GM19193 (cell line): ENCODE measurements around the gene RPTN.

Source experiments
- POLR2A ChIP-seq: IDR thresholded peaks from 4 replicates; pipeline ENCODE4 v1.6.1; 2011; ENCODE audit not compliant: insufficient read depth, insufficient read length; ENCODE audit errors: extremely low read depth

Gene RPTN

GRCh38 chr1:152179566-152179965 lies 20.5 kb upstream of the RPTN start:
- no peak for TF ChIP-seq POLR2A

- TF ChIP-seq POLR2A = no peak
These were observed 11.4 kb upstream of the RPTN start for GRCh38 chr1:152170287-152170905.

- no peak for TF ChIP-seq POLR2A
These were observed 10.5 kb upstream of the RPTN start for GRCh38 chr1:152169366-152170025.

GRCh38 chr1:152168535-152168868 lies 9.5 kb upstream of the RPTN start:
- no peak for TF ChIP-seq POLR2A

GRCh38 chr1:152167835-152168534 lies 9.0 kb upstream of the RPTN start:
- no peak for TF ChIP-seq POLR2A

GRCh38 chr1:152166966-152167365 lies 7.9 kb upstream of the RPTN start:
- TF ChIP-seq POLR2A = no peak

- TF ChIP-seq POLR2A = no peak
These were observed 6.5 kb upstream of the RPTN start for GRCh38 chr1:152165286-152166077.

GRCh38 chr1:152164517-152165136 lies 5.6 kb upstream of the RPTN start:
- TF ChIP-seq POLR2A = no peak

- no peak for TF ChIP-seq POLR2A
These were observed 3.9 kb upstream of the RPTN start for GRCh38 chr1:152162792-152163463.

- TF ChIP-seq POLR2A = no peak
These were observed 1.5 kb upstream of the RPTN start for GRCh38 chr1:152160576-152160975.

- no peak for TF ChIP-seq POLR2A
These were observed 5.0 kb downstream of the RPTN start for GRCh38 chr1:152153996-152154395.

- TF ChIP-seq POLR2A = no peak
These were observed 7.4 kb downstream of the RPTN start for GRCh38 chr1:152151646-152152045.

GRCh38 chr1:152148981-152149380 lies 10.0 kb downstream of the RPTN start:
- TF ChIP-seq POLR2A = no peak

- no peak for TF ChIP-seq POLR2A
These were observed 11.0 kb downstream of the RPTN start for GRCh38 chr1:152148051-152148450.
